GM12872 (cell line): ENCODE data around the gene ANKRD27.

Experiments used
- TF ChIP-seq, protein P1 (sequence below): IDR thresholded peaks from 3 replicates; pipeline ENCODE4 v1.5.1; 2011; ENCODE audit warnings: low read depth, mild to moderate bottlenecking, low read length, moderate library complexity; ENCODE audit not compliant: insufficient read depth

Gene ANKRD27

DNA sequence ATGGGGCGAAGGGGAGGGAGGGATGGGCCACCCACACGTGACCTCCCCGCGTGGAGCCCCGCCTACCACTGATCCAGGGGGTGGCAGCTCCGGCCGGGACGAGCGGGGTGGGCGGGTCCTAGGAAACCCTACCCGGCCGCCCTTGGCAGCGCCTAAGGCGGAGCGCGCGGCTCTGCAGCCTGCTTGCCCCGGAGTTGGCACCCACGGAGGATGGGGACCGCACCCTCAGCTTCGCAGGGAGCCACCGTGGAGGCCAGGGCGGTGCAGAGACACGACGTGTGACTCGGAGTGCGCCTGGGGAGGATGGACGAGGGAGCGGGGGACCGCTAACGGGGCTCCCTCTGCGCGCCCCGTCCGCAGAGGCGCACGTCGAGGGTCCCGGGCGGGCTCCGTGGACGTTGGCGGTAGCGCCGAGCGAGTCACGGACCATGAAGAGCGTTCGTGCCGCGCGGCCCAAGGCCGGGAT lies 773 bp upstream of the ANKRD27 start, which contains the start of gene RGS9BP:
RGS9BP (plus strand) TSS at position 129 of the 466 bp plus-strand sequence. CDS start 416 bp downstream, outside the sequence.
- TF ChIP-seq, protein P1, sequence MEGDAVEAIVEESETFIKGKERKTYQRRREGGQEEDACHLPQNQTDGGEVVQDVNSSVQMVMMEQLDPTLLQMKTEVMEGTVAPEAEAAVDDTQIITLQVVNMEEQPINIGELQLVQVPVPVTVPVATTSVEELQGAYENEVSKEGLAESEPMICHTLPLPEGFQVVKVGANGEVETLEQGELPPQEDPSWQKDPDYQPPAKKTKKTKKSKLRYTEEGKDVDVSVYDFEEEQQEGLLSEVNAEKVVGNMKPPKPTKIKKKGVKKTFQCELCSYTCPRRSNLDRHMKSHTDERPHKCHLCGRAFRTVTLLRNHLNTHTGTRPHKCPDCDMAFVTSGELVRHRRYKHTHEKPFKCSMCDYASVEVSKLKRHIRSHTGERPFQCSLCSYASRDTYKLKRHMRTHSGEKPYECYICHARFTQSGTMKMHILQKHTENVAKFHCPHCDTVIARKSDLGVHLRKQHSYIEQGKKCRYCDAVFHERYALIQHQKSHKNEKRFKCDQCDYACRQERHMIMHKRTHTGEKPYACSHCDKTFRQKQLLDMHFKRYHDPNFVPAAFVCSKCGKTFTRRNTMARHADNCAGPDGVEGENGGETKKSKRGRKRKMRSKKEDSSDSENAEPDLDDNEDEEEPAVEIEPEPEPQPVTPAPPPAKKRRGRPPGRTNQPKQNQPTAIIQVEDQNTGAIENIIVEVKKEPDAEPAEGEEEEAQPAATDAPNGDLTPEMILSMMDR = no peak

GRCh38 chr19:32674153-32674930 lies 638 bp downstream of the ANKRD27 start:
- TF ChIP-seq, protein P1 = no peak

GRCh38 chr19:32673573-32673972 lies 1.4 kb downstream of the ANKRD27 start:
- TF ChIP-seq, protein P1 = no peak

- TF ChIP-seq, protein P1 = no peak
Observed at GRCh38 chr19:32672841-32673240, 2.1 kb downstream of the ANKRD27 start.

- TF ChIP-seq, protein P1 = no peak
Observed at GRCh38 chr19:32671883-32672593, 2.9 kb downstream of the ANKRD27 start.

DNA sequence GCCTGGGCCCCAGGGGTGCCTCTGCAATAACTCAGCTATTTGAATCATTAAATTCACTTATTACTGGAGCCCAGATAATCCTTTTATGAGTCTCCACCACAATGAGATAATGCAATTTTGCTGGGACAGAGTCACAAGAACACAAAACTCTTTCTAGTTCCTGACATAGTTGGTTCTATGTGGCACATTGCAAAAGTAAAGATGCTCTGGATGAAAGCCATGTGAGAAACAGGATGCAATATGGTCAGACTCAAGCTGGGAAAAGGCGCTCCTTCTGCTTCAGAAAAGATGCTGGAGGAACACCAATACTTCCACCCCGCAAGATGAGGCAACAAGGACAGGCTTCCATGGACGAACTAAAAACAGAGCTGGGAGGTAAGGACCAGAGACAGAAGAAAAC lies 5.7 kb downstream of the ANKRD27 start:
- TF ChIP-seq, protein P1 = no peak

GRCh38 chr19:32666084-32666483 lies 8.9 kb downstream of the ANKRD27 start:
- TF ChIP-seq, protein P1 = no peak
